Fibroblast of the conjunctiva (primary cell): ENCODE results near the gene CPSF7.
"Not testable (repeated sequence)": the region's sequence is repeated elsewhere in the genome, so short reads cannot be mapped to it uniquely, and the experiment has no call there.

Experiments
- DNase-seq: peaks from one replicate; pipeline ENCODE4 v3.0.0-alpha.2; 2010; ENCODE audit warnings: low read depth

CPSF7 gene

DNA sequence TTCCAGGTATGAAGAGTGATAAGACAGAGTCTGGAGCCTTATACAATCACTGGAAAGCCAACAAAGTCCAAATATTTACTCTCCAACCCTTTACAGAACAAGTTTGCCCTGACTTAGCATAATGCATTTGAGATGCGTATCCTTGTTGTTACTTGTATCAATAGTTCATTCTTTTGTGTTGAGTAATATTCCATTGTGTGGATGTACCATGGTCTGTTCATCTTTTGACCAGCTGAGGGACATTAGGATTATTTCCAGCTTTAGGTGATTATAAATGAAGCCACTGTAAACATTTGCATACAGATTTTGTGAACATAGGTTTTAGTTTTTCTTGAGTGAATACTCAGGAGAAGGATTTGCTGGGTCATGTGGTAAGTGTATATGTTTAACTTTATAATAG is 9.8 kb upstream of the CPSF7 start:
- DNase-seq: no peak

DNA sequence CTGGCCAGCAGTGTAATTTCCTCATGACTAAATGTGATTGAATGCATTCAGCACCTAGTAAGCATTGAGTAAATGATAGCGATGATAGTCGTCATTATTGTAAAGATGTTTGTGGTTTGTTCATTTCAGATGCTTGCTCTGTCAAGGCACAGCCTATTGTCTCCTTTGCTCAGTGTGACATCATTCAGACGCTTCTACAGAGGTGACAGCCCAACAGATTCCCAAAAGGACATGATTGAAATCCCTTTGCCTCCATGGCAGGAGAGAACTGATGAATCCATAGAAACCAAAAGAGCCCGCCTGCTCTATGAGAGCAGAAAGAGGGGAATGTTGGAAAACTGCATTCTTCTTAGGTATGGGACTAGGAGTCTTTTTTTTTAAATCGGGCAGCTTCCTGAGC is 7.7 kb upstream of the CPSF7 start:
- no peak for DNase-seq

- not testable (repeated sequence) for DNase-seq
Measured at GRCh38 chr11:61430839-61431238, 1.1 kb upstream of the CPSF7 start.

- peak; percentile 26 for DNase-seq
Measured at GRCh38 chr11:61429346-61429690, 457 bp downstream of the CPSF7 start.

DNA sequence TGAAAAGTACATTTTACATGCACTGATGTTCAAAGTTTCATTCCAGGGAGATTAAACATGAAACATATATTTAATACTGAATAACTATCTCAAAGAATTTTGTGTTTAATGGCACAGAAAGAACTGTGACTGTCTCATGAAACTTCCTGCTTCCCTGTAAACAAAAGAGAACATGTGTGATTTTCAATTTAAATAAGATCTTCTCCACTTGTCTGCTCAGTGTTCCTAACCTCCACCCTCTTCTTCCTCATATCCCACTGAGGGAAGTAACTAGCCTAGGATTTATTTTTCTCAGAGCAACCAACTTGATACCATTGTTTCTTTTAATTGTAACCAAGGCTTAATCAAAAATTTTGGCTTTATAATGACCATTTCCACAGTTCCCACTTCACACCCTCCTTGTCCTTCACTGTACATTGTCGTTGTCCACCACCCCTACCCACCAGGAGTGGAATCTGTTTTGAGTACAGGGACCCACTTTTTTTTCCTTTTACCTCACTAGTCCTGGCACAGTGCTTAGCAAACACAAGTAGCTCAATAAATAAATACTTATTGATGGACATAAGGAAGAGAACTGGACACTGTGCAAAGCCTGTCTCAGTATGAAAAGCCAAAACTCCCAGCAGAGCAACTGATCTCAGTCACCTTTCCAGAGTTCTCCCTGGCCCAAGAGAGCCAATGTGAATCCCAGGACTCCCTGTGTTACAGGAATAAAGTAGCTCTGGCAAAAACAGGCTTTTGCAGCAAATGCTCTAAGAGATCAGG is 4.2 kb downstream of the CPSF7 start:
- DNase-seq: no peak

DNA sequence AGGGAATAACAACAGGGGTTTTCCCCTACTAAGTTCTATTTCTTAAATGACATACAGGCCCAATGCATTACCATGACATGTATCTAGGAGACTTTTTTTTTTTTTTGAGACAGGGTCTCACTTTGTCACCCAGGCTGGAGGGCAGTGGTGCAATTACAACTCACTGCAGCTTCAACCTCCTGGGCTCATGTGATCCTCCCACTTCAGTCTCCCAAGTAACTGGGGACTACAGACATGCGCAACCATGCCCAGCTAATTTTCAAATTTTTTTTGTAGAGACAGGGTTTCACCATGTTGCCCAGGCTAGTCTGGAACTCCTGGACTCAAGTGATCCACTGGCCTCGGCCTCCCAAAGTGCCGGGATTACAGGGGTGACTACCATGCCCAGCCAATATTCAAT is 7.5 kb downstream of the CPSF7 start:
- DNase-seq: no peak

DNA sequence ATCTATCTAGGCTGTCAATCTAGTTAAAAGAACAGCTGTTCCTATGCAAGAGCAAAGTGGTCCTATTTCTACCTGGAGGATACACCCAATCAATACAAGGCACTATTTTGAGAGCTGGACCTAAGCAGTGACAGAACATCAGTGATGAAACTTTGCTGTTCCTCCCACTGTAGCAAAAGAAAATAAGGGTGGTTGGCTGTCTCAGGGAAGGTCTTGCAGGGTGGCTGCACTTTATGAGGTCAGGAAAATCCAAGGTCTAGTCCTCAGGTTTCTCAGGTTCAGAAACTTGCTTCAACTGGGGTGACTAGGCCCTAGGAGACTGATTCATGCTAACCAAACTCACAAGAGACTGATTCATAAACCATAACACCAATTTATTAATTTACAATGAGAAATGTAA is 11.6 kb downstream of the CPSF7 start:
- no peak for DNase-seq

DNA sequence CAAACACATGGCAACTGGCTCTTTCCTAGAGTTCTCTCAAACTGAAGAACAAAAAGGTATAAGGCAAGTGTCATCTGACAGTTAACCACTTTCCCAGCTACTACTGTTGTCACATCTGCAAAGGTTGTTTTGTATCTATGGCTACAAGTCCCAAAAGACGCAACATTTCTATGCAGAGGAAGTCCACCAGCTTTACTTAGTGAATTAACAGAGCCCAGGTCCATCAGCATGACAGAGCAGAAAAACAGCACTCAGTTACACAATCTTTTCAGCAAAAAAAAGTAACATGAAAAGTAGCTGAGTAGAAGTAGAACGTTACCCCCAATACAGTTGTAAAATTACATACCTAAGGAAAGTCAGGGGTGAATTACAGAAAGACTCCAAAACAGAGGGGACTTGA is 12.1 kb downstream of the CPSF7 start:
- no peak for DNase-seq

DNA sequence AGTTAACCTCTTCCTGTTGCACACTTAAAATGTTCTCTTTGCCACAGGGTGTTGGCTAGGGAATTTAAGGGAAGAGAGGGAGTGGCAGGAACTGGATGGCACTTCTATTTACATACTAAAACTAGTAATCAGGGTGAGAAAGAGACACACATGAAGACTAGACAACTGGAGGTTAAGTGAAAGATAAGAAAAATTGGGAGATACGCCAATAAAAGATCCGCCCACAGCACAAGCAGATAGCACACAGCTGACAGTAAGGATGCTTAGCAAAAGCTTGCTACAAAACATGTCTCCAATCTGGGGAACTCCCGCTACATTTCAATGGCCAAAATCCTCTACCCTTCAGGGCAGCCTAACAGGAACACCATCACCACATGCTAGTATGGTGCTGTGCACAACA is 12.8 kb downstream of the CPSF7 start:
- DNase-seq: no peak

DNA sequence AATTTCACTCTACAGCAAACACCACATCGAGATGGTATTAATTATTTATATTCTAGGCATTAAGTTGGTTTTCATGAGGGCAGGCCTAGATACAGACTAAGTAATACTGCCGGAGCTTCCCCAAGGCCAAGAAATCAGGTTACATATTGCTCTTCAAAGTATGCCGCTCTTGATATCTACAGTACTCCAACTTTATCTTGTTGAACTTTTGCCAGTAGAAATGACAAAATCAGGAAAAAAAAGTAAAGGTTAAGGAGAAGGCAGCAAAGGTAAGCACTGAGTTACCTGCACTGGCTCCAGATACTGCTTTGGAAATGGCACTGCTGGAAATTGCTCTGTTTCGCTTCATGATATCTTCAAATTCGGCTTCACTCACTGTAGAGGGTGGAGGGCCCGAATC is 14.4 kb downstream of the CPSF7 start:
- DNase-seq: no peak

- no peak for DNase-seq
Measured at GRCh38 chr11:61414547-61414946, 15.2 kb downstream of the CPSF7 start.

- no peak for DNase-seq
Measured at GRCh38 chr11:61413496-61413895, 16.3 kb downstream of the CPSF7 start.

DNA sequence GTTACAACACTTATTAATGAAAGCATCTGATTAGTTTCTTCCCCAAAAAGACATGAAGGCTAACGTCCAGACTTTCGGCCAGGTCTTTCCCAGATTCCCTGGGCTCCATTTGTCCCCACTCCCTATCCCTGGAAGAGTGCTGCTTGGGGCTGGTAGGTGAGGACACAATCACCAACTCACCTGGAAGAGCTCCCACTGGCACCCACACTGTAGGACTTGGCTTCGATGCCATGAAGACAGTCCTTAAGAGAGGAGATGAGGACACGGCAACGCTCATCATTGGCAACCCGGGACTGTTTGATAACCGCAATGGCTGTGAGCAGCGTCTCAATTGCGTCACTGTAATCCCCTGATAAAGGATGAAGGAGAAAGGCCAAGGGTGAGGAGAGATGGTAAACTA is 18.2 kb downstream of the CPSF7 start:
- no peak for DNase-seq

DNA sequence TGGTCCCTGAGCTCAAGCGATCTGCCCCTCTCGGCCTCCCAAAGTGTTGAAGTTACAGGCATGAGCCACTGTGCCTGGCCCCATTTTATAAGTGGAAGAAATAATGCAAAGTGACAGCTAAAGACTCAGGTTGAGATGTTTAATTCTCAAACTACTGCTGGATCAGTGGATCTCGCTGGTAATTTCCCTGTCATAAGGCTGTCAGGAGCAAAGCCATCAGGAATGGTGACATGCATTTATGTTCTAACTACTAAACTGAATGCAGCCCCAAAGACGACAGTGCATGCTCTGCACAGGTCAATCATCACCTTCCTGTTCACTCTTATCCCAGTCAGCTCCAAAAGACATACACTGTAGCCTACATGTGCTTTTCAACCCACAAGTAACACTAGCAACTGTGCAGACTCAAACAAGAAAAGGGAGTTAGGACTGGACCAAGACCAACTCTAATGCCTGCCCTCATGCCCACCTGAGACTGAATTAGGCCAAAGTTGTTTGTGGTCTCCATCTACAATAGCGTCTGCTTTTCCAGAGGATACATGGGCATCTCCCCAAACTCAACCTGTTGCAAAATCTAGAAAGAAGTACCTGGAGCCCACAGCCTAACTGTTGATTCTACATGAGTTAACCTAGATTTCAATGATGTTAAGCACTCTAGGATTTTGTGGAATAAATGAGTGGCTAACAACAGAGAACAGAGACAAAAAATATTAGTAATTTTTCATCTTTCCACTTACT is 22.6 kb downstream of the CPSF7 start:
- no peak for DNase-seq

- no peak for DNase-seq
Measured at GRCh38 chr11:61406067-61406466, 23.7 kb downstream of the CPSF7 start.

DNA sequence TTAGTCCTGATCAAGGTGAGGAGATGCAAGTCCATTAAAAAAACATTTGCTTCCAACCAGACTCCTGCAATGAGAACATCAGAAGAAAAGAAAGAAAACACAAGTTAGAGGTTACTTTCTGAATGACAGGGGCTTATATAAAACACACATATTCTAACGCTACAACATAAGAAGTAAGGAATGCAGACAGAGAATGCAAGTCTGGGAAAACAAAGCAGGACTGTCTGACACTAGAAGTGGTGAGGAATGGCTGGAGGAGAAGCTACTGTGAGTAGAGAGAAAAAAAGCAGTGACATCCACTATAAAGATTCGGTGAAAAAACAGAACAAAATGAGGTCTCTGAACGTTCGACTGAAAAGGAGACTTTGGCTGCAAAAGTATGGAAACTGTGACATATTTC is 25.1 kb downstream of the CPSF7 start:
- DNase-seq: no peak

- DNase-seq: no peak
Measured at GRCh38 chr11:61404103-61404502, 25.7 kb downstream of the CPSF7 start.

- no peak for DNase-seq
Measured at GRCh38 chr11:61403658-61404057, 26.1 kb downstream of the CPSF7 start.

DNA sequence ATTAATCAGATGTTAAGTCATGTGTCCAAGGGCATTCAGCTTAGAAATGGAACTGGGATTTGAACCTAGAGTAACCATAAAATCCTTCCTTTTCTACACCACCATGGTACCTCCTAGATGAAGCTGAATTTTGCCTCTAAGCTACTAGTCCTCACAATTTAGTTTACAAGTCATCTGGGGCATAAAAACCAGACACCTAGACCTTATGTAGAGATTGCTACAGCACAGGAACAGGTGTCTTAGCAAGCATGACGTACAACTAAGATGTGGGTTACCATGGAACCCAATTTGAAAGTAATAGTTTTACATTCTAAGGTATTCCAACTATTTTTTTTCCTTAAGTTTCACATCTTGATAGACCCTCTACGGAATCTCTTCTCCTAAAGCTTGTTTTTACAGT is 28.2 kb downstream of the CPSF7 start:
- DNase-seq: no peak

GRCh38 chr11:61401173-61401572 is 28.6 kb downstream of the CPSF7 start:
- DNase-seq: no peak

- no peak for DNase-seq
Measured at GRCh38 chr11:61392981-61393595, 36.7 kb downstream of the CPSF7 start.

DNA sequence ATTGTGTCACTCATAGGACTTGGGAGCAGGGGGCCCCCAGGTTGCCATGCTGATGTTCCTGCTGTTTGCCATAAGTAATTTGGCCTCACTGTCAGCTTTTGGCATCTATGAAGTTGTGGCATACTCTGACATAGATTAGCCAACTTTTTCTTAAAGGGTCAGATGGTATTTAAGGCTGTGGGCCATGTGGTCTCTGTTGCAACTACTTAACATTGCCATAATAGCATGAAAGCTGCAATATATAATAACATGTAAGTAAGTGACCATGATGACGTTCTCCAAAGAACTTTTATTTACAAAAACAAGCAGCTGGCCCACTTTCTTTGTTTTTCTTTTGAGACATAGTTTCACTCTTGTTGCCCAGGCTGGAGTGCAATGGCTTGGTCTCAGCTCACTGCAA is 39.6 kb downstream of the CPSF7 start:
- DNase-seq: no peak
